Measurements from ENCODE around the gene BTBD6.

BTBD6 gene

DNA sequence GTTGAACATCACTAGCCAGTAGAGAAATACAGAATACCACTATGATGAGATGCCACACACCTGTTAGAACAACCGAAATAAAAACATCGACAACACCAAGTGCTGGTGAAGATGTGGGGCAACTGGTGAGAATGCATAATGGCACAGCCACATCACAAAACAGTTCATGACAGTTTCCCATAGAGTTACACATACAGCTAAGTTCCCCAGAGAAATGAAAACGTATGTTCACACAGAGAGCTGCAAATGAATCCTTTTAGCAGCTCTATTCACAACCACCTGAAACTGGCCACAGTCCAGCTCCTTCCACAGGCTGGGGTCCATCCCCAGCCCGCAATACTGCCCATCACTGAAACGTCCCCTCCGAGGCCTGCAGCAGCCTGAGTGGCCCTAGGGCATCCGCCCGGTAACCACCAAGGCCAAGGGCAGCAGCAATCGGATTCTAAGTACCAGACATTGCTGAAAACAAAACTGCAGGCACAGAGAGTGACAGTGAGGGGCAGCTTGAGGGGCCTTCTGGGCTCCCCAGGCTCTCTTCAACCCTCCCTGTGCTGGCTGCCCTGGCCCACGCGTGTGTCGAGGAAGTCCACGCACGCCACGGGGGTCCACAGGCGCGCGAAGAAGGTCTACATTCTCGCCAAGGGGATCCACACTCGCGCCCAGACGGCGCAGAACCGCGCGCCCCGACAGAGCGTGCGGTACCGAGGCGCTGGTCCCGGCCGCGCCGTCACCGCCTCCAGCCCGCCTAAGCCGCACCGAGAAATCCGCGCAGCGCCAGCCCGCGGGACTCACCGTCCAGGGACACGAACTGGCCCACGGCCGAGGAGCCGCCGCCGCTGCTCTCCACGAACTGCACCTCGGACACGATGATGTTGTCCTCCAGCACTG, 51.6 kb downstream of the BTBD6 start:
- H3K9ac ChIP-seq (ENCODE audit: low read depth, low read length), result peak overlapping the region; percentile 92
- peak overlapping the region; percentile 94 for H3K4me2 ChIP-seq (ENCODE audit: insufficient read depth, low read length)
- peaks cover 5% of the 10 kb centered on the region for H3K9me3 ChIP-seq (ENCODE audit: insufficient read depth, low read length, severe bottlenecking)
- H3K4me3 ChIP-seq (ENCODE audit: low read depth in 1 of 2, low read length in 2 of 2), result peak overlapping the region; percentile 78 to 88
- TF ChIP-seq, protein P1, sequence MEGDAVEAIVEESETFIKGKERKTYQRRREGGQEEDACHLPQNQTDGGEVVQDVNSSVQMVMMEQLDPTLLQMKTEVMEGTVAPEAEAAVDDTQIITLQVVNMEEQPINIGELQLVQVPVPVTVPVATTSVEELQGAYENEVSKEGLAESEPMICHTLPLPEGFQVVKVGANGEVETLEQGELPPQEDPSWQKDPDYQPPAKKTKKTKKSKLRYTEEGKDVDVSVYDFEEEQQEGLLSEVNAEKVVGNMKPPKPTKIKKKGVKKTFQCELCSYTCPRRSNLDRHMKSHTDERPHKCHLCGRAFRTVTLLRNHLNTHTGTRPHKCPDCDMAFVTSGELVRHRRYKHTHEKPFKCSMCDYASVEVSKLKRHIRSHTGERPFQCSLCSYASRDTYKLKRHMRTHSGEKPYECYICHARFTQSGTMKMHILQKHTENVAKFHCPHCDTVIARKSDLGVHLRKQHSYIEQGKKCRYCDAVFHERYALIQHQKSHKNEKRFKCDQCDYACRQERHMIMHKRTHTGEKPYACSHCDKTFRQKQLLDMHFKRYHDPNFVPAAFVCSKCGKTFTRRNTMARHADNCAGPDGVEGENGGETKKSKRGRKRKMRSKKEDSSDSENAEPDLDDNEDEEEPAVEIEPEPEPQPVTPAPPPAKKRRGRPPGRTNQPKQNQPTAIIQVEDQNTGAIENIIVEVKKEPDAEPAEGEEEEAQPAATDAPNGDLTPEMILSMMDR (IDR thresholded peaks at IDR 0.05; ENCODE audit: borderline replicate concordance, extremely low read depth, low read length, poor library complexity, severe bottlenecking), result no peak
- no peak for TF ChIP-seq EZH2 (IDR thresholded peaks at IDR 0.05; ENCODE audit: borderline replicate concordance, low read depth, low read length, severe bottlenecking)
- no peak for ATAC-seq (ENCODE audit: insufficient read depth, low read depth)
- H3K27ac ChIP-seq (ENCODE audit: low read length), result peak overlapping the region; percentile 93
- H3K79me2 ChIP-seq (ENCODE audit: insufficient read depth, low read length), result peaks cover 56% of the 10 kb centered on the region
- H3K4me1 ChIP-seq (ENCODE audit: insufficient read depth, low read length), result peaks cover 30% of the 10 kb centered on the region
- H2AFZ ChIP-seq (ENCODE audit: low read depth, low read length), result peak overlapping the region; percentile 95
- H4K20me1 ChIP-seq (ENCODE audit: insufficient read depth, low read length), result peaks cover 7% of the 10 kb centered on the region; the same call in 1 of the 2 replicates
- DNase-seq, result no peak
- no peaks in the 10 kb centered on the region; the same call in 1 of the 2 replicates for H3K36me3 ChIP-seq (ENCODE audit: insufficient read depth, low read length)
- H3K27me3 ChIP-seq (ENCODE audit: insufficient read depth, low read length, poor library complexity), result no peaks in the 10 kb centered on the region
